Right ventricle myocardium inferior (tissue), 1 donor: ENCODE measurements around the gene DBN1. TPM values are rescaled to one million over a fixed set of nuclear protein-coding genes. Genes with fewer than 3 reads are reported as not detected.

Experiments used
- ATAC-seq: fragments of 200-7000 bp; cut with Tn5 transposase; one replicate; pipeline ENCODE4 v1.9.1; 2020; ENCODE audit warnings: mild to moderate bottlenecking, moderate library complexity
- DNase-seq: peaks from one replicate; pipeline ENCODE4 v3.0.0; 2021; ENCODE audit errors: missing footprints
- intact Hi-C: fragments of 100-400 bp; cut with DNase I; formaldehyde crosslinking; loops from one replicate; pipeline ENCODE4 v1.11.0; 2022
- total RNA-seq: library from RNA; stranded (reverse); fragmentation: NEBNext Ultra II Directional; extraction: Animal tissue kit (Norgen Biotek cat#: 25700); gene quantifications from one replicate; pipeline ENCODE4 v1.2.1, GENCODE V29; 2021
- donor health status: DM: no; HTN: yes; CAD: no; lungs with severe emphysema.

The DBN1 gene
- total RNA-seq, 1 donor from 2014 or later: 32.2 TPM

DNA sequence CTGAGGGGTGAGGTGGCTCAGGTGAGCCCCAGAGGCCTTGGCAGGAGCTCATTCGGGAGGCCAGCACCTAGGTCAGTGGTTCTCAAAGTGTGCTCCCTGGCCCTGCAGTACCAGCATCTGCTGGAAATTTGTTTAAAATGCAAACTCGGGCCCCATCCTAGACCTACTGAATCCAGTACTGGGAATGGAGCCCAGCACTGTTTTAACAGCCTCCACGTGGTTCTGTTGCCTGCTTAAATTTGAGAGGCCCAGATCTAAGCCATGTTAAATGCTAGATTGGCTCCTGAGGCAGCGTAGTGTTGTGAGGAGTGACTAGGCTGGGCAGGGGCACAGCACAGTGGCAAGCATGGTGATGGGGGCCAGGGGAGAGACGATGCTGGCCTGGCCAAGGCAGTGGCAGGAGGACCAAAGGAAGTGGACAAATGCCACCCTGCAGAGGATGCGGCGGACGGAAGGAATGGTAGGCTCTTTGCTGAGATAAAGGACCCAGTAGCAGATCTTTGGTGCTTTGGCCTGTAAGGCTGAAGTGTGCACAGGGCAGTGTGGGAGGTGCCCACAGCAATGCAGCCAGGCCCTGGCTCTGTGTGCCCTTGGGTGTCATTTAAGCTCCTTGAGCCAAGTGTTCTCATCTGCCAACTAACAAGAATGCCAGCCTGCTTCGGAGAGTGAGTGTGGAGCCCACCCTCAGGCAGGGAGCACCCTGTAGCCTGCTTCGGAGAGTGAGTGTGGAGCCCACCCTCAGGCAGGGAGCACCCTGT is 22.6 kb downstream of the DBN1 start:
- DNase-seq (no peak), ATAC-seq (no peak)
- intact Hi-C loops: loop anchor here (5.0 kb wide), 1 partner anchor 134 kb away; no protein-coding TSS in a partner anchor

DNA sequence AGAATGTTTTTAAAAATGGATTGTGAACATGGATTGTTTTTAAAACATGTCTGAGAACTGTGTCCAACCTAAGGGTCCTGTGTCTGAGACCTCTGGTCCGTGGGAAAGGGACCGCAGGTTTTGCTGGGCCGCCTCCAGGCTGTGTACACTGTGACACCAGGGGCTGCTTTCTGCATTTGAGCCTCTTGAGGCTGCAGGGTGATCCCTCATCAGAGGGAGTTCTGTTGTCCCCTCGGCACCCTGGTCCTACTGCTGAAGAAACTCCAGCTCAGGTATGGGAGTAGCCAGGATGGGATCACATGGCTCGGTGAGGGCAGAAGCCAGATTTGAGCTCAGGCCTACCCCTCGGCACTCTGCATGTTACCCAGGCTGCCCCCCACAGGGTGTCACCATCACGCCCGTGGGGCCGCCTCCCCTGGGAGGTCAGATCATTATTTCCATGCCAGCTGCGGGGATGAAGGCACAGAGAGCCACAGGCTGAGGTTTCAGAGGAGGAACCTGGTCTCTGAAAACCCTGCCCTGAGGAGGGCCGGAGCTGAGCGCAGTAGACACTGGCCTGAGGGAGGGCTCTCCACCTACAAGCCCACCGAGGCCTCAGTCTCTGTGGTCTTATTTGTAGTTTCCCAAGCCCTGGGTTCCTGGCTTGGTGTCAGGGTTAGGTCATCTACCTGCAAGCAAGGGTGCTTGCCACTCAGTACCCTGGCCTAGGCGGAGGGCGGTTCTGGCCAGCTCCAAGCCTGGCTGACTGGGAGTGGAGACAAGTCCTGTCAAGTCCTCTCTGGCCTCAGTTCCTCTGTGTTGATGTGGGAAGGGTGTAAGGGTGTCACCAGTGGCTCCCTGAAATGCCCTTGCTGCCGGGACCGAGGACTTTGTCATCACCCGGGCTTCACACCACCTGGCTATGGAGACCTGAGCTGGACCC is 24.0 kb downstream of the DBN1 start:
- ATAC-seq: no peak
- no peak for DNase-seq
- intact Hi-C loops: loop anchor here (5.0 kb wide), 1 partner anchor 132 kb away; no protein-coding TSS in a partner anchor

GRCh38 chr5:177448244-177448950 is 25.0 kb downstream of the DBN1 start:
- no peak for DNase-seq
- intact Hi-C loops: no loop called here
- no peak for ATAC-seq

DNA sequence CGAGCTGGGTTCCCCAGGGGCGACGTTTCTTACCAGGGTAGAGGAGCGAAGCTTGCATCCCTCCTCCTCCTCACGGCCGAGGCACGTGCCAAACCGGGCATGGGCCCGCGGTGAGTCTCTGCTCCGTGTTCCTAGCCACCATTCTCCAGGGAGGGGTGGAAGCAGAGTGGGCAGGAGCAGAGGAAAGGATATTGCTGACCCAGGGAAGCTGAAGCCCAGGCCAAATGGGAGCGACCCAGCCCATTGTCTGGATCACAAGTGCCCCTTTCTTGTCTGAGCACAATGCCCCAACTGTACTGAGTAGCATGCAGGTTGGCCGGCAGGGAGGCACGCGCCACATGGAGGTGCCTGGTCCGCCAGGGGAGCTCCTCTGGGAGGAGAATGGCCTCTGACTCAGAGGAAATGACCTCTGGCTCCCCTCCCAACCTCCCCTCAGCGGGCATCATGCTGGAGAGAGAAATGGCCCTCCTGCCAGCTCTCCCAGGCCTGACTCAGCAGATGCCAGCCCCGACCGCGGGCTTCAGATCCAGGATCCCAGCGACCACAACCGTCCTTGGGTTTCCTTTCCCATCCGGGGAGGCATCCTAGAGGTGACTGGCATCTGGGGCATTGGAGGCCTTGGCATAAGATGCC is 25.7 kb downstream of the DBN1 start:
- intact Hi-C loops: no loop called here
- peak; percentile 77 for DNase-seq
- ATAC-seq: peak; percentile 17

GRCh38 chr5:177447066-177447610 is 26.3 kb downstream of the DBN1 start:
- DNase-seq (peak; percentile 78), ATAC-seq (peak; percentile 3)
- intact Hi-C loops: no loop called here

- peak; percentile 52 for ATAC-seq
- intact Hi-C loops: loop anchor here (1.0 kb wide), 1 partner anchor 19 kb away; no protein-coding TSS in a partner anchor
- peak; percentile 76 for DNase-seq
Measured at GRCh38 chr5:177446200-177447065, 27.0 kb downstream of the DBN1 start, which contains the start of gene PRR7. PRR7 (plus strand) TSS chr5:177446814; CDS start chr5:177455068, 8,254 bp downstream.

DNA sequence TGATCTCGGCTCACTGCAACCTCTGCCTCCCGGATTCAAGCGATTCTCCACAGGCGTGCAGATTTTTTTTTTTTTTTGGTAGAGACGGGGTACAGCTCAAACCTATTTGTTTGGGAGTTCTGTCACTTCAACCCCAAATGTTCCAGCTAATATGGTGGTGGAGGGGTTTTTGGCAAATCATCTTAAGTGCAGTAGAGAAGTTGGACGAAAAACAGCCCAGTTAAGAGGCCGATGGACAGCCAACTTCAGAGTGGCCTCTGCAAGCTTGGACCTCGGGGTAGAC is 27.6 kb downstream of the DBN1 start:
- intact Hi-C loops: loop anchor here (1.0 kb wide), 1 partner anchor 19 kb away; no protein-coding TSS in a partner anchor
- DNase-seq (no peak), ATAC-seq (no peak)

DNA sequence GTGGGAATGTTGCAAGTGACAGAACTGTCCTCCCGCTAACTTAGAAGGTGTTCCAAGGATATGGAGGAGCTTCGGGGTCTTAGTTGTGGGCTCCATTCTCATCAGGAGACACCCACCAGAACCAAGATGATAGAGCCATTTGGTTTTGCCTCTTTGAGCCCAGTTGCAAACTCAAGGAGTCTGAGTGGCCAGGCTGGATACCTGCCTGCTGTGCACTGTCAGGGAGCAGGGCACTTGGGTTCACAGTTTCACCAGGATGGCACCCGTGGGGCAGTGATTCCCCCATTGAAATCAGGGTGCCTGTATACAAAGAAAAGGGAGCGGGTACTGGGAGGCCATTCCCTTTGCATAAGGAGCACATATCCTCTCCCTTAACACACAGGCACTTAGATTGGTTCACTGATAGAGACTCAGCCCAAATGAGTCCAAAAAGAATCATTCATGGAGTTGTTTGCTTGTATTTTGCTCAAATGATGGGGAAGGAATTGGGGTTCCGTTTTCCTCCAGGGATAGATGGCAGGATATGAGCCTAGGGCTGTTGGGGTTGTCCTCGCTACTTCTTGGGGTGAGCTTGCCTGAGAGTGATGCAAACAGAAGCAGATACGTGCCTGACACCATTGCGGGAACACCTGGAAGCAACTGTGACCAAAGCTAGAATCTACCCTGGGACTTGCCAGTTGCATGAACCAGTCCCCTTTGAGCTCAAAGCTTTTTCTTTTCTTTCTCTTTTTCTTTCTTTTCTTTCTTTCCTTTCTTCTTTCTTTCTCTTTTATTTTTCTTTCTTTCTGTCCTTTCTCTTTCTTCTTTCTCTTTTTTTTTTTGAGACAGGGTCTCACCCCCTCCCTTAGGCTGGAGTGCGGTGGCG is 28.1 kb downstream of the DBN1 start:
- intact Hi-C loops: no loop called here
- ATAC-seq (no peak), DNase-seq (no peak)

- ATAC-seq (no peak), DNase-seq (no peak)
- intact Hi-C loops: no loop called here
Measured at GRCh38 chr5:177444106-177445051, 29.1 kb downstream of the DBN1 start.

DNA sequence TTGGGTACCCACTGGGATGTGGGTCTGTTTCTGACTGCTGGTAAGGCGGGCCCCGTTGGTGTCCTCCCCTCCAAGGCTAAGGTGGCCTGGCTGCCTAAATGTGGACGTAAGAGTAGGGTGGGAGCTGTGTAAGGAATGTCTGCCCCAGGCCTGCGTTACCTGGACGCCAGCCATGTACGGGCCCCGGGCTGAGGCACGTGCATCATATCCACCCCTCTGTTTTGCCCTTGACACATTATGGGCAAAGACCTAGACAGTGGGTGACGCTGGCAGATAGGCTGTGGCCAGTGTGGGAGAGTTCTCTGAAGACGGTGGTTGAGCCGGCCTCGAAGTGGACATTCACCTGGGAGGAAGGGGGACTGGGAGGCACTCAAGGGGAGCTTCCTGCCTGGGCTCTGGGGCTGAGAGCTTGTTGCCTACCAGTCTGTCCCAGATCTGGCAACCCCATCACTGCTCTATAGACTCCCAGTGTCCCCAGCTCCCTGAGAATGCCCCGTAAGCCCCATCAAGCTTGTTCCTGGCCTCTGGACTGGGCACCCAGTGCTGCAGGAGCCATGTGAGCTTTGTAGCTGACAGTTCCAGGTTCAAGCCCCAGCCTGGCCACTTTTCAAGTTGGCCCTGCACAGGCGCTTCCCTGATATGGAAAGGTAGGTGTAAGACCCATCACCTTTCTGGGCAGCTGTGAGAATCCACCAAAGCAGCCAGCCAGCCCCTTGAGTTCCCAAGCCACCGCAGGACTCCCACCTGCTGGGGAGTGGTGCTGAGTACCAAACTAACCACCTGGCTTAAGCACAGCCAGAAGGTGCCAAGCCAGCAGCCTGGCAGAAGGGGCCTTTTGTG is 30.1 kb downstream of the DBN1 start:
- intact Hi-C loops: no loop called here
- DNase-seq (peak; percentile 63), ATAC-seq (no peak)

DNA sequence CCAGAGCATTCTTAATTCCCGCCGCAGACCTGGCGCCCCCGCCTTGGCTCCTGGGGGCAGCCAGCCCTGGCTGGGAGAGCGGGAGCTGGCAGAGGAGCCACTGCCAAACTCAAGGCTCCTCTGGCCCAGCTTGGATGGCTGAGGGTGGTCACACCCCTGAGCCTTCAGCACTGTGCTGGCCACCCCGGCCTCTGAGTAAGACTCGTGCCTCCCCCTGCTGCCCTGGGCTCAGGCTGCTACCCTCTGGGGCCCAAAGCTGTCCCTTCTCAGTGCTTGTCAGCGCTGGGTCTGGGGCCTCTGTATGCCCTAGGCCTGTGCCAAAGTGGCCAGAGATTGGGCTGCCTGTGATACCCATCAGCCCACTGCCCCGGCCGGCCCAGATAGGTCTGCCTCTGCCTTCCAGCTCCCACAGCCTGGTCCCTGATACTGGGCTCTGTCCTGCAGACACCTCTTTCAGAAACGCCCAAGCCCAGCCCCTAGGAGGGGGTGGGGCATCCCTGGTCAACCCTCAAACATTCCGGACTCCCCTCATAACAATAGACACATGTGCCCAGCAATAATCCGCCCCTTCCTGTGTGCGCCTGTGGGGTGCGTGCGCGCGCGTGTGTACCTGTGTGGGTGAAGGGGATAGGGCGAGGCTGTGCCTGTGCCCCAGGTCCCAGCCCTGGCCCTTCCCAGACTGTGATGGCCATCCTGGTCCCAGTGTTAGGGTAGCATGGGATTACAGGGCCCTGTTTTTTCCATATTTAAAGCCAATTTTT is 31.2 kb downstream of the DBN1 start:
- intact Hi-C loops: no loop called here
- ATAC-seq: no peak
- DNase-seq: no peak

- ATAC-seq (no peak), DNase-seq (no peak)
Measured at GRCh38 chr5:177440990-177441780, 32.2 kb downstream of the DBN1 start.

DNA sequence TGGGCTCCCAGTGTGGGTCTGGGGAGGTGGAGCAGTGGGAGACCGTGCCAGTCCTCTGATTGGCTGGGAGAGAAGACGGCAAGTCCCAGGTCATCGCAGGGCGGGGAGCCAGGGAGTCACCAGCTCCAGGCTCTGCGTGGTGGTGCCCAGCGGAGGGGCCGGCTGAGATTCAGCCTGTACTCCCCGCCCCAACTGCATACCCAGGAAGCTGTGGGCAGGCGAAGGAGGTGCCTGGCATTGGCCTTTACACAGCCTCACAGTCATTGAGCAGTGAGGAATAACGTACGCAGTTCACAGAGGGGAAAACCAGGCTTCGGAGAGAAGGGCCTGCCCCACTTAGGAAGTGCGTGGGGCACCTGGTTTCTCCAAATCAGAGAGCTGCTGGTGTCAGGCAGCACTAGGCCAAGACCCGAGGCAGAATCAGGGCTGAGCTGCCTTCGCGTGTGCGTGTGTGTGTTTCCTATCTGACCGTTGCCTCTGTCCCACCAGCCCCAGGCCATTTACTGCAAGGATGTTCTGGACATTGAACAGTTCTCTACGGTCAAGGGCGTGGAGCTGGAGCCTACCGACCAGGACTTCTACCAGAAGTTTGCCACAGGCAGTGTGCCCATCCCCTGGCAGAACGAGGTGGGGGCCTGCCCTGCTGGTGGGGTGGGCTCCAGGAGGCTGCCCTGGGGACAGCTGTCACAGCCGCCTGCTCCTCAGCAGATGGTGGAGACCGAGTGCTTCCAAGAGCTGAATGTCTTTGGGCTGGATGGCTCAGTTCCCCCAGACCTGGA is 33.0 kb downstream of the DBN1 start:
- DNase-seq: no peak
- intact Hi-C loops: no loop called here
- ATAC-seq: no peak

More at GRCh38 chr5:177440990-177441780, 32.2 kb downstream of the DBN1 start:
- intact Hi-C loops: no loop called here
